ENCODE results near the gene AUTS2. TPM values are rescaled to one million over a fixed set of nuclear protein-coding genes. Genes with fewer than 3 reads are reported as not detected.

The AUTS2 gene
- total RNA-seq, 1 experiment from 2014 or later, result 4.2 TPM

DNA sequence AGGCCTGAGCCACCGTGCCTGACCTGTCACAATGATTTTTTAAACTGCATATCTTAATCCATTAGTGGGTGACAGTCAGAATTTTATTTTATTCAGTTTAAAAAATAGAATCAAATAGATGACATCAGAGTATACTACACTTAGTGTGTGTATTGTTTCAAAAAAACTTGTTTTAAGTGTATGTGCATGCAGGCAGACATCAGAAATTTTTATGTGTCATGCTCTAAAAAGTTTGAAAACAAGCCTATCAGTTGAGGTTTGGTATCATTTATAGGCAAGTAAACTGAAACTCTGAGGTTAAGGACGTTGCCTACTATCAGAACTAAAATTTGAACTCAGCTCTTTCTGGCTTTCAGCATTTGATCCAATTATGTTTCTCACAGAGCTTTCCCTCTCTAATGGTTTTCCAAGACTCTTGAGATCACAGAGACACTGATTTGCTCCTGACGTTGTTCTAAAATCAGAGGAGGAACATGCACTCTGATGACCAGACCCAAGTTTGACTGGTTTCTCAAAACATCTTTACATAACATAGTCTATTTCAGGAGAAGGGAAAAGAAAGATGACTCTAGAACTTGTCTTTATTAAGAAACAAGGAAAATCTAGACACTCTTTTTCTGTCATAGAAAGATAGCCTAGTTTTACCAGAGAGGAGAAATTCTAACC, 188.6 kb downstream of the AUTS2 start:
- no peak for DNase-seq (ENCODE audit: low spot score)

DNA sequence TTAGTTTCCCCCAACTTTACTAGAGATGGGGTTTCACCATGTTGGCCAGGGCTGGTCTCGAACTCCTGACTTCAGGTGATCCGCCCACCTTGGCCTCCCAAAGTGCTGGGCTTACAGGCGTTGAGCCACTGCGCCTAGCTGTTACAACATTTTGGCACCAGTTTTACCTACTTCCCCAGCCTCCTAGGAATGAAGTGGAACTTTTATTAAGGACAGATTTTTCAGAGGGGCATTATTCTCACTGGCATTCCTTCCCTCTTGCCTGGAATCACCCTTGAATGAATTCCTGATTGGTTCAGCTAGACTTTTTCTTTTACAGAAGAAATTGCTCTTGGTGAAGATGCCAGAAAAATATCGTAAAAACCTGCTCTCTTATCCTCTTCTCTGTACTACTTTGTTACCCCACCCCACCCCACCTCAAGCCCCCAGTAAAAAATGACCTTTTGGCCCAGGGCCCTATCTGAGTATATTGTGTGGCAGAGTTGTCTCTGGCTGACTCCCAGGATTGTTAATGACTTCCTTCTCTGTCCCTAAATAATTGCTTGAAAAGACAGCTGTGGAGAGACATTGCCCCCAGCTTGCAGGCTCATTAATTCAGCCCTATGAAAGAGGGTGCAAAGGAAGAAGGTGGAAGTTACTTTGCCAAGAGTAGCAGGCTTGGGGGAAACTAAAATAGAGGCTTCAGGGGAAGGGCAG, 189.6 kb downstream of the AUTS2 start:
- DNase-seq (ENCODE audit: low spot score), result no peak

- DNase-seq (ENCODE audit: low spot score), result no peak
Measured at GRCh38 chr7:69789563-69789962, 191.3 kb downstream of the AUTS2 start.

- DNase-seq (ENCODE audit: low spot score), result no peak
Measured at GRCh38 chr7:69790977-69791724, 192.9 kb downstream of the AUTS2 start.

- no peak for DNase-seq (ENCODE audit: low spot score)
Measured at GRCh38 chr7:69791739-69792138, 193.5 kb downstream of the AUTS2 start.

GRCh38 chr7:69795932-69796331, 197.7 kb downstream of the AUTS2 start:
- DNase-seq (ENCODE audit: low spot score), result no peak

GRCh38 chr7:69796416-69796815, 198.1 kb downstream of the AUTS2 start:
- no peak for DNase-seq (ENCODE audit: low spot score)

- DNase-seq (ENCODE audit: low spot score), result no peak
Measured at GRCh38 chr7:69799048-69799697, 200.9 kb downstream of the AUTS2 start.

- no peak for DNase-seq (ENCODE audit: low spot score)
Measured at GRCh38 chr7:69799990-69800389, 201.7 kb downstream of the AUTS2 start.

DNA sequence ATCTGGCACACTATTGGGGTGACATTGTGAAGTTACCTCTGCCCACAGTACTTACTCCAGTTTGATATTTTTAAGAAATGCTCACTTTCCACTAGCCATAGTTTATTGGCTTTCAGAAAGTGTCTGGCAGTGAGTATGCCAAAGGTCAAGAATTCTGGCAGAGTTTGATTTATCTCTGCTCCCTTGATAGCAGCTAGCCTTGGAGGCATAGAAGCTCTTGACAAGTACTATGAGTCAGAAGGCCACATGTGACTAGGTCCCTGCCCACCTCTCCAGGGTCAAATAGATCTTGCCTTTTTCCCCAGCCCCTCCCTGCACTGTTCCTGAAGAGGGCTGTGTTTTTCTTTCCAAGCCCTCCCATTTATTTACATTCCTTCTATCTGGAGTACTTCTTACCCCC, 202.2 kb downstream of the AUTS2 start:
- no peak for DNase-seq (ENCODE audit: low spot score)

- no peak for DNase-seq (ENCODE audit: low spot score)
Measured at GRCh38 chr7:69801729-69802682, 203.7 kb downstream of the AUTS2 start.

GRCh38 chr7:69803699-69804516, 205.6 kb downstream of the AUTS2 start:
- DNase-seq (ENCODE audit: low spot score), result no peak

DNA sequence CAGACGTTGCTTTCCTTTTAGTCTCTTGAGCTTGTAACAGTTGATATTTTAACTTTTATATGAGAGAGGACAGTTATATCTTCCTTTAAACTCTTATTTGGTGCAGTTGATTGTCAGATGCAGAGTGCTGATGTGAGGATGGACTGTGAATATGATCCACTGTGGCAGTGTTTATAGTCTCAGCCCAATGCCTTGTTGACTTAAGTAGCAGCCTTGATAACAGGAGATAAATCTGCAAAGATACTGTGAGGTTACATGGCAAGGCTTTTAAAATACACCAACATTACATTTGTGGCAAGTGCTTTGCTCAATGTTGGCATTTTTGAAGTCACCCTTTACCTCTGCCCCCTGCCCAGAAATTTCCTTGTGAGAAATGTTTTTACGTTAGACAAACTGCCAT, 206.7 kb downstream of the AUTS2 start:
- no peak for DNase-seq (ENCODE audit: low spot score)

DNA sequence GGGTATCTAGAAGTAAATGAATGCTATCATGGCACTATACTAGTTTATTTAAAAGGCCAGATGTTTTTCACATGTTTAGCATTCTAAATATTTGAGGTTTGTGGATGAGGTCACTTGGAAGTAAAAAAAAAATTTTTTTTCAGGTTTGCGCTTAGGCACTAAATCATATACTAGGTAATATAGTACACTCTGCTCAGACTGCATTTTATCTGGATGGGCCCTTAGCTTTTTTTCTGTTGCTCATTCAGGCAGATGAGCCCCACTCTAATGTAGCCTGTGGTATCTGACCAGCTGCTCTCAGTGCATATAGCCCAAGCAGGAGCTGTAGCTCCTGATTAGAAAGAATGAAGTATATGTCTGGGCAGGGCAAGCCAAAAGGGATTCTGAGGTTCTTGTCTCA, 210.1 kb downstream of the AUTS2 start:
- DNase-seq (ENCODE audit: low spot score), result no peak

DNA sequence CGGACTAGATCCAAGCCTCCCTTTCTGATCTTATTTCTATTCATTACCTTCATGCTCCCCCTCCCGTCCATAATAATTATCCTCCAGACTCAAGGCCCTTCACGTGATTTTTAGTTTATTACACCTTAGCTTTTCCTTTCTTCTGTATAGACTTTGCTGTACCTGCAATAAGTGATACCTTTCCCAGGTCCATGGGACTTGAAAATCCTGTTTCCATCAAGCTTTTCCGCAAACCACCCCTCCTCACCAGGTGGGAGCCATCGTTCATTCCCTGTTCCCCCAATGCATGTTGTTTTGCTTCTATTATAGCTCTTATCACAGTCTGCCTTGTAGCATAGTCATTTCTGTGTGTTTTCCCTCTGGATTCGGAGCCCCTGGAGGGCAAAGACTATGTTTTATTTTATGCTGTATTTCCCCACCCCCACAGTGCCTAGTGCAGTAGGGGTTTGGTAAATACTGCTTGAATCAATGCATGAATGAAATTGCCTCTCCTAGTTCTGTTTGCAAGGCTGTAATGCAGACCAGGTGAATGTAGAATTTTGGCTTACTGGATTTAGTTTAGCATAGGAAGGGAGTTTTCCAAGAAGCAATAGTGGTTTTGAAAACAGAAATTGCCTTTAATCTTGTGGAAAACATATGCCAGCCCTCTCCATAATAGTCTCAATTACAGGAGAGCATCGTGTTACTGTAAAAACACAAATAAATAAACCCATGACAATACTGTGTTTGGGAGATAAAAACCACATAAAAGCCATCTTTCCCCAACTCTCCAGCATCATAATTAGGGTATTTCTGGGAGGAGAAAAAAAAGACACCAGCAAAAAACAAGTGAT, 213.4 kb downstream of the AUTS2 start:
- no peak for DNase-seq (ENCODE audit: low spot score)

- no peak for DNase-seq (ENCODE audit: low spot score)
Measured at GRCh38 chr7:69812756-69813155, 214.5 kb downstream of the AUTS2 start.

- DNase-seq (ENCODE audit: low spot score), result no peak
Measured at GRCh38 chr7:69813637-69814240, 215.5 kb downstream of the AUTS2 start.

DNA sequence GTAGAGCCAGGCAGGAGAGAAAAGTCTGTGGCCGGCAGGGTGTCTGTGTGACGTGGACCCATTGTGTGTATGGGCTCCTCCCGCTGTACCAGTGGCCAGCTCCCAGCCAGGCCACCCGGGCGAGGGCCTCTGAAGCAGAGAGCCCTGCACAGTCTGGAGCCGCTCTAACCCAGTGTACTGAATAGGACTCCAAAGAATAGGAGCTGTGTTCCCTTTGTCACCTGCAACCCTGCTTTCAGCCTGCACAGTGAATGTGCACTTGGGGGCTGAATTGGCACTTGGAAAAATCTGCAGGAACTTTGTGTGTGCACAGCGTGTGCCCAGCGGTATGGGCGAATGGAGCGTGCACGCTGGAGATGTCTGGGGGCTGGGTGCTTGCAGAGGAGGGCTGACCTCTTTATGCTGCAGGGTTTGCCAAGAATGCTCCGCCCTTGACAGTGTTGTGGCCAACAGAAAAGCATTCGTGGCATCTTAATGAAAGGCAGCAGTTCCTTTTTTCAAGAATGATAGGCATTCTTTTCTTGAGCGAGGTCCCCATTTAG, 216.2 kb downstream of the AUTS2 start:
- DNase-seq (ENCODE audit: low spot score), result no peak

DNA sequence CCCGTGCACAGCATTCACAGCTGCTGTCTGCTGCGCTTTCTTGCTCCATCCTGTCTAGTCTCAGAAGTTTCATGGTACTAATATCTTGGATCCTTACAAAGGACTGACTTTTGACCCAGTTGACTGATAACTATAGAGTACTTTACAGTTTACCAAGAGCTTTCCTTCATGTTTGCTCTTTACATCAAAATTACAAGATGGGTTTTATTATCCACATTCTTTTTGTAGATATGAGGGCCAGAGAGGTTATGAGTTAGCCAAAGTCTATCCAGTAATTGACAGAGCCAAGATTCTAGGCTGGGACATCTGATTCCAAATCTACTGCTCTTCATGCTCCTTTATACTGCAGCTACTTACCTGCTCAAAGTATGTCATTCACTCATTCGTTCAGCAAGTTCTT, 218.2 kb downstream of the AUTS2 start:
- DNase-seq (ENCODE audit: low spot score), result no peak
